ES-I3 (cell line): ENCODE measurements around the gene GBA3.

Source experiments
- H3K36me3 ChIP-seq: 2 replicates; pipeline ENCODE4 v1.6.1; 2013; ENCODE audit warnings: mild to moderate bottlenecking, low read length, control low read depth, moderate library complexity; ENCODE audit not compliant: insufficient read depth
- H3K4me1 ChIP-seq: 2 replicates; pipeline ENCODE4 v1.6.1; 2013; ENCODE audit warnings: mild to moderate bottlenecking, control low read depth, low read length; ENCODE audit not compliant: insufficient read depth
- H3K9ac ChIP-seq: 2 replicates; pipeline ENCODE4 v1.6.1; 2013; ENCODE audit warnings: low read depth, mild to moderate bottlenecking, low read length, moderate library complexity
- H3K9me3 ChIP-seq: 2 replicates; pipeline ENCODE4 v1.6.1; 2013; ENCODE audit warnings: mild to moderate bottlenecking, low read length, moderate library complexity; ENCODE audit not compliant: control insufficient read depth, insufficient read depth

Gene GBA3

DNA sequence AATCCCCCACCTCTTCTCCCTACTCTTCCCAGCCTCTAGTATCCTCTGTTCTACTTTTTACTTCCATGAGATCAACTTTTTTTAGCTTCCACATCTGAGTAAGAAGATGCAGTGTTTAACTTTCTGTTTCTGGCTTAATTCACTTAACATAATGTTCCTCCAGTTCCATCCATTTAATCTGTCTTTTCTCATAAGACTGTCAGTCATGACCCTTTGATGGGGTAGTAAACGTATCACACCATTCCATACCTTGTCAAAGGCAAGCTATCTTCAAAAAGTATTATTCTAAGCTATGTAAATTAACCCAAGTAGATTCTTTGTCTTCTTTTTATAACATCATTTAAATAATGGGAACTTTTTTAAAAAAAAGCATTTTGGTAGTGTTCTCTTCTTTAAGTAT is 15.0 kb upstream of the GBA3 start:
- no peaks in the 10 kb centered on the region for H3K36me3 ChIP-seq
- no peak overlapping the region for H3K9ac ChIP-seq
- H3K9me3 ChIP-seq = no peaks in the 10 kb centered on the region
- H3K4me1 ChIP-seq = peaks cover 5% of the 10 kb centered on the region; the same call in 1 of the 2 replicates

DNA sequence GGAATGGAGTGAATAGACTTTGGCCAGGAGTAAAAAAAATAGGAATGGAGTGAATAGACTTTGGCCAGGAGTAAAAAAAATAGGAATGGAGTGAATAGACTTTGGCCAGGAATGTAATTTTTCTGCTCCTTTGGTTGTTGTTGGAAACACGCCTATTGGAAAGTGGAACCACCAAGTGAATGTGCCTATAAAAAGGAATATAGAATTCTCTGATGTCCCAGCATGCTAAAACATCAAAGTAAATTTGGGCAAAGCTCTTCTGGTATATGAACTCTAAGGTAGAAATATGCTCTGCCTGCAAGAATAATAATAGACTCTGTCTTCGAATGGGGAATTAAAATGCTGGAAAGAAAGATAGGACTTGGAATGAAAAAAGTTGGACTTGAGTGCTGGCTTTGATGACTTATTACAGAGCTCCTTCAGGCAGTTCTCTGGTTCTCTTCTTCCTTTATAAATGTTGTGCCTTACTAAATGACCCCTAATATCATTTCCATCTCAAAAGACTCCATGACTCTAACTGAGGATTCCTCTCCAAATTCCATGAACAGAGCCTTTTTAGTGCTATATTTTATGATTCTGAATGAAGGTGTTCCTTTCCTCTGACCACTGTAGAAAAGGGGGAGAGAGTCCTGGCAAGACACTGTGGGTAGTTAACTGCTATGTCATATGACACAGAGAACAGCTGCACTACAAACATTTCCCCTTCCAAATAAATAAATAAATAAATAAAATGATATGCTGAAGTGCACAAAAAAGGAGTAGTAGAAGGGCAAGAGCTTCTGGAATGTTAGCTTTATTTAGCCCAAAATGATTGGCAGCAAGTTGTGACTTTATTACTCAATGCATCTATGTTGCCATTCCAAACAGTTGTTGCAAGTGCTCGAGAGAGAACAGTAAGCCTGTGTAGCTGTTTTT is 13.5 kb upstream of the GBA3 start:
- Histone ChIP-seq H3K4me1 (peaks cover 5% of the 10 kb centered on the region; the same call in 1 of the 2 replicates), H3K9ac (no peak overlapping the region), H3K36me3 (no peaks in the 10 kb centered on the region), H3K9me3 (no peaks in the 10 kb centered on the region)

DNA sequence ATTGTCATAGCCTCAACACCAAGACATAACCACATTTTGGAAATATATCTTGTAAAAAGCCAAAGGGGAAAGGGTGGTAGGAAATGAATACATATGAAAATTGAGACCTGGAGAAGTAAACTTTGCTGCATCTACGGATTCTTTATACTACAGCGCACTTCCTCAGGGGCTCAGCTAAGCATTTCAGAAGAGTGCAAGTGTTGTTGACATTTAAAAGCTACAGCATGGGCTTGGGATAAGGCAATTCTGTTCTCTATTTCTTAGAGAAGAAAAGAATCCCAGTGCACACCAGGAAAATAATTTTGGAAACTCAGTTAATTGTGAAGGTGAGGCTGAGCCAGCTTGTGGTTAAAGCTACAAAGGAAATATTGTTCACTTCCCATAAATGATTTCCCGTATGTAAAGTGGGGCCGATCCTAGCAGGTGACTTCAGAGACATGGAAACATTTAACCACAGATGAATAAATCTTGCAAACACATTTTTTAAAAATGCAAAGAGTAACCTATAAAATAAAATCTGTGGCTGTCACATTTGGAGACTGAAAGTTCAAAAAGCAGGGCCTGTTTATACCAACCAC is 12.6 kb upstream of the GBA3 start:
- no peak overlapping the region for H3K9ac ChIP-seq
- H3K36me3 ChIP-seq = no peaks in the 10 kb centered on the region
- H3K9me3 ChIP-seq = no peaks in the 10 kb centered on the region
- H3K4me1 ChIP-seq = peaks cover 5% of the 10 kb centered on the region; the same call in 1 of the 2 replicates

DNA sequence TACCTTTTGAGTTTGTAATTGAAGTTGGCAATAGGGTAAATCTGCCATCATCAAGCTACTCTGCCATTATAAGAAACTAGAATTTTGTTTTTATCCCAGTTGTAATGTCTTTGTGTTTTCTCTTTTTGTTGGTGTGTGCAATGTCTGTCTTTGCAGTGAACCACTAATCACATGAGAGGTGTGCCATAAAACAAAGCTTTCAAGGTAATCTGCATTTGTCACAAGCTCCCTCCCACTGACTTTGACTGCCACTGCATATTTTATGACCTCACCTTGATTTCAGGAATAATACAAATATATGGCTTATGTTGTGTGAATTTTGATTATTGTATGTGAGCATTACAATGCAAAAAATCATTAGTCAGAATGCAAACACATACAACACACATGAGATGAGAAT is 9.0 kb upstream of the GBA3 start:
- Histone ChIP-seq H3K4me1 (0 out of 2 replicates have a peak, but pooled peaks cover 5% of the 10 kb centered on the region), H3K9me3 (no peaks in the 10 kb centered on the region), H3K36me3 (no peaks in the 10 kb centered on the region), H3K9ac (no peak overlapping the region)

DNA sequence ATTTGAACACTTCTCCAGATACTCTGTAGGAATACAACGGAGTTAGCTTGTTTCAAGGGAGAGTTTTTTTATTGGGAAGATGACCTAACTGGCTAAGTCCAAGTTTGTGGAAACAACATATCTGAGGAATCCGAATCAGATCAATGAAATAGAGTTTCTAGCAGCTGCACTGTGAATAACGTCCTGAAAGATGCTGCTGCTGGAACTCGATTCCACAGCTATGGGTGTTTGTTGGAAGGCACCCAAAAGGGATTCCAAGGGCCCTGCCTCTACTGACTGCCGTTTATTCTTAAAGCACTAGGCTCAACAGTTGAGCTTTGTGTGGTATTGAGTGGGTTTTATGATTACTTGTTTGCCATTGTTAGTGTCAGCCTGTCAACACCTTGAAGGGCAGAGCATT is 6.6 kb upstream of the GBA3 start:
- 0 out of 2 replicates have a peak, but pooled peaks cover 5% of the 10 kb centered on the region for H3K4me1 ChIP-seq
- no peak overlapping the region for H3K9ac ChIP-seq
- H3K9me3 ChIP-seq = no peaks in the 10 kb centered on the region
- H3K36me3 ChIP-seq = no peaks in the 10 kb centered on the region

DNA sequence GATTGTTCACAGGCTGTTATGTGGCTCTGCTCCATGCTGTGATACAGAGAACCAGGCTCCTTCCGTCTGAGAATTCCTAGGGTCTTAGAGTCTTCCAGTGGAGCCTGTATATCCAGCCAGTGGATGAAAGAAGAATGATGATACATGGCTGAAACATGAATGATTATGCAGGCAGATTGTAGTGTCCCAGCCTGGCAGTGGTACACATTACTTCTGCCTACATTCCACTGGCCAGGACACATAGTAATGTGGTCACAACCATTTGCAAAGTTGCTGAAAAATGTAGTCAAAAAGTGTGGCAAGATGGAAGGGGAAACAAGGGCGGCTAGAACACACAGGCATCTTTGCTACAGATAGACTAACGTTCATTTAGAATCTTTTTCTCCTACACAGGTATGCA is 4.5 kb upstream of the GBA3 start:
- Histone ChIP-seq H3K9ac (no peak overlapping the region), H3K9me3 (no peaks in the 10 kb centered on the region), H3K4me1 (0 out of 2 replicates have a peak, but pooled peaks cover 5% of the 10 kb centered on the region), H3K36me3 (no peaks in the 10 kb centered on the region)

DNA sequence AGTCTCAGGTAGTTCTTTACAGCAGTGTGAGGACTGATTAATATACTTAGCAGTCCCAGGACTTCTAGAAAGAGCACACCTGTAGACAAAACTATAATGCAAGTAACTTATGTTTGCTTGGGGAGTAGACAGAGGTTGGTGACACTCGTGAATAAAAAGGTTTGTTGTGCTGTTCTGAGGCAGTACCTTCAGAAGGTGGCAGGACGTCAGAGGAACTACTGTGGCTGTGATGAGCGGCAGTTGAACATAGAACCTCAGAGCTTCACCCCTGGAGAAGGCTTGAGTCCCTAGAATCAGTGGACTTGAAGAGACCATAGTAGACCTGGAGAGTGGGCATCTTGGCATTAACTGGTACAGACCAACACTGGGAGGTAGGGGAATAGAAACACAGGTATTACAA is 3.3 kb upstream of the GBA3 start:
- H3K4me1 ChIP-seq = 0 out of 2 replicates have a peak, but pooled peaks cover 5% of the 10 kb centered on the region
- H3K9me3 ChIP-seq = no peaks in the 10 kb centered on the region
- no peaks in the 10 kb centered on the region for H3K36me3 ChIP-seq
- H3K9ac ChIP-seq = no peak overlapping the region

DNA sequence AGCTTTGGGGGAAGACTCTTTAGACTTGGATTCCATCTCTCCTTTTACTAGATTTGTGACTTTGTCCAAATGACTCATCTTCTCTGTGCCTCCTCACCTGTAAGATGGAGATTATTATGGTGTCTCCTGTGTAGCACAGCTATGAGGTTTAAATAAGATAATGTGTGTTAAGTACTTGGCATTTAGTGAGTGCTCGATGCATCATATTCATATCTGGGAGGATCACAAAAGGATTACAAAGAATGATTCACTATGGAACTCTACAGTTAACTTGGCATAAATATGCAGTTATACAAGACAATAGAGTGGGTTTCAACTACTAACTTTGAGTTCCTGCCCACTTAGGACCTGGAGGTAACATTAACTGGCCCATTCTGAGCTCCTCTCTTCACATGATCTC is 2.3 kb downstream of the GBA3 start:
- H3K9me3 ChIP-seq = no peaks in the 10 kb centered on the region
- H3K9ac ChIP-seq = no peak overlapping the region
- no peaks in the 10 kb centered on the region for H3K36me3 ChIP-seq

DNA sequence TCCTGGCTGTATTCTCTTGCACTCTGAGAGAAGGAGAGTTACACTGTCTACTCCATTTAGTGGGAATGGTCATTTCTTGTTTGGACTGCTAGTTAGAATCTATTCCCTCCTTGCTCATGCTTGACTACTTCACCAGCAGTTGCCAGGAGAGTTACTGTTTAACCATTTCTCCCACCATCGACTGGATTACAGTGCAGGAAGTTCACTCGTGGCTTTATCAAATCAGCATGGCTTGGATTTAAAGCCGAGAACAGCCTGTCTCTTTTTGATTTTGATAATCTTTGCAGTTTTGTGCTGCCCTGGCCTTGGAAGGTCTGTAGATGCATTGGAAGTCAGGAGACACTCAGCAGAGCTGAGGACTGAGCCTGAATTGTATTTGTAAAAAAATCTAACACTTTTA is 3.2 kb downstream of the GBA3 start:
- H3K4me1 ChIP-seq = no peaks in the 10 kb centered on the region
- no peak overlapping the region for H3K9ac ChIP-seq
- H3K36me3 ChIP-seq = no peaks in the 10 kb centered on the region
- no peaks in the 10 kb centered on the region for H3K9me3 ChIP-seq

More for the DNA sequence above, 2.3 kb downstream of the GBA3 start:
- no peaks in the 10 kb centered on the region for H3K4me1 ChIP-seq

DNA sequence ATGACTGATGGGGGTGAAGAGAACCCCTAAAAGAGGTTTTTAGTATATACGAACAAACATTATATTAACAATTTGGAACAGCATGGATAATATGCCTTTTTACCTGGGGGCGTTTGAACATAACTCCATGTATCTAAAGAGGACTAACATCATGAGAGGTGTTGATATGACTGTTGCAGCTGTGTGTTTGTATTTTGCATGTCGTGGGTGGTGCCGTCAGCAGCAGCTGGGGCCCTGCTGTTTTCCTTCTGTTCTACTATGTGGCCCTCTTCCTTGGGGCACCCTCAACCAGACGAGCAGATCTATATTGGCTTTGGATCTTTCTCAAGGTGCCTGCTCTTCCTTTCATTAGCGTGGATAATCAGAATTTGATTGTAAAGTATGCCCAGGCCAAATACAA is 11.2 kb downstream of the GBA3 start:
- Histone ChIP-seq H3K36me3 (no peaks in the 10 kb centered on the region; the same call in none of the 2 replicates), H3K9ac (no peak overlapping the region), H3K4me1 (no peaks in the 10 kb centered on the region), H3K9me3 (no peaks in the 10 kb centered on the region)

DNA sequence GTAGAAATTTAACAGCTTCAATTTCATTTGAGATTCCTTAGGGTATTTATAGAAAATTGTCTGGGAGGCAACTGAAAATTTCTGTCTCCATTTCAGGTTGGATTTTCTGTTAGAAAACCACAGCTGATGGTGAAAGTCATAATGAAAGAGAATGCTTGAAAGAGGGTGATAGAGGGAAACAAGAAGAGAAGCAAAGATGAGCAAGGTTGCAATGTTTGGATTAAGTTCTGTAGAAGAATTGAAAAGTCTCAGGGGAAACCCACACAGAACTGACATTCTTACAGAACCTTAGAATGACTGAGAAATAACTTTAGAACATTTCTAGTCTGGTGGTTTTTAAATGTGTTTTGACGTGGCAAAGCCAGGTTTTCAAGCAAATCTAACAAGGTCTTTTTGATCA is 14.7 kb downstream of the GBA3 start:
- H3K9ac ChIP-seq = no peak overlapping the region
- H3K4me1 ChIP-seq = no peaks in the 10 kb centered on the region
- H3K36me3 ChIP-seq = no peaks in the 10 kb centered on the region; the same call in none of the 2 replicates
- H3K9me3 ChIP-seq = no peaks in the 10 kb centered on the region

DNA sequence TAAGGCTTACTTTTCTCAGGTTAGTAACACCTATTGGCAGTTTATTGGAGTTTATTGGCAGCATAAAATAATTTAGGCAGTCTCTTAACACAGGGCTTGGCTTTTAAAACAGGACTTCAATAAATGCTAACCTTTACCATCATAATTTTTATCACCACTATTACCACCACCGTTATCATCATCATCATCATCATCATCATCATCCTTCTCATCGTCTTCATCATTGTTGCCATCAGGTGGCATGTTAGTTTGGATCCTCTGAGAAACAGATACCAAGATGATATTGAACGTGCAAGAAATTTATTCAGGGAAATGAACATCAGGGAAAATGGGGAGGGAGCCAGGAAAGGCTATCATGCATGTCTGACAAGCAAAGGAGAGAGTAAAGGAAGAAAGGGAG is 16.2 kb downstream of the GBA3 start:
- H3K9me3 ChIP-seq = no peaks in the 10 kb centered on the region
- H3K4me1 ChIP-seq = no peaks in the 10 kb centered on the region
- H3K36me3 ChIP-seq = no peaks in the 10 kb centered on the region; the same call in 1 of the 2 replicates
- no peak overlapping the region for H3K9ac ChIP-seq

DNA sequence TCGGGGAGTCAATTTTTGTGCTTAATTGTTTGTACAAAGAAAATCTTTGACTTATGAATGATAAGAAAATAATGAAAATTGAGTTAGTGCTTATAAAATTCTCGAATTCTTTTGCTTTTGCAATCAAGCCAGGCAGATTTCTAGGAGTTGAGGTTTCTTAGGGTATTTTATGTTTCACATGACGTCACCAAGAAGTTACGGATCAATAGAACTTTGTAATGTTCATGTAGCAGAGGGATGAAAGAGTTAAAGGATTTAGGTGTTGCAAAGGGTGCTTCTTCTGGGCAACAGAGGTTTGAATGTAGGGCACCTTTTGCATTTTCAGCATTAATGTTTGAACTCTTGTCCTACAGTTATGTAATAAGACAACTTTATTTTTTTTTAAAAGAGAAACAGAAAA is 19.4 kb downstream of the GBA3 start:
- no peaks in the 10 kb centered on the region for H3K36me3 ChIP-seq
- no peaks in the 10 kb centered on the region for H3K4me1 ChIP-seq
- H3K9me3 ChIP-seq = no peaks in the 10 kb centered on the region
- H3K9ac ChIP-seq = no peak overlapping the region

DNA sequence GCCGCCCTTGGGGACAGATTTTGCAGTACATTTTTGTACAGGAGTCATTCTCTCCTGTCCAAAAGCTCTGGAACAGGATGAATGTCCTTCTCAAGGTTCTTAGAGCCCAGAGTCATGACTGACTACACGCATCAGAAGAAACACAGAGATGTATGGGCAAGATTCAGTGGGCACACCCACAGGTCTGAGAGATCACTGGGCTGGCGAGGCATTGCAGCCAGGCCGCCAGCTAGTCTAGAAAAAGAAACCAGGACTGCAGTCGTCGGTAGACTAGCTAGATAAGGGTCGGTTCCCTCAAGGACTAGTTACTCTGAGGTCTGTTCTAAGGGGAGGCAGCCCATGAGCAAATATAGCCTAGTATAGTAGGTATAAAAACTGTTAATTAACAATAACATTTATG is 19.8 kb downstream of the GBA3 start:
- H3K36me3 ChIP-seq = no peaks in the 10 kb centered on the region
- no peak overlapping the region for H3K9ac ChIP-seq
- no peaks in the 10 kb centered on the region for H3K9me3 ChIP-seq
- no peaks in the 10 kb centered on the region for H3K4me1 ChIP-seq

DNA sequence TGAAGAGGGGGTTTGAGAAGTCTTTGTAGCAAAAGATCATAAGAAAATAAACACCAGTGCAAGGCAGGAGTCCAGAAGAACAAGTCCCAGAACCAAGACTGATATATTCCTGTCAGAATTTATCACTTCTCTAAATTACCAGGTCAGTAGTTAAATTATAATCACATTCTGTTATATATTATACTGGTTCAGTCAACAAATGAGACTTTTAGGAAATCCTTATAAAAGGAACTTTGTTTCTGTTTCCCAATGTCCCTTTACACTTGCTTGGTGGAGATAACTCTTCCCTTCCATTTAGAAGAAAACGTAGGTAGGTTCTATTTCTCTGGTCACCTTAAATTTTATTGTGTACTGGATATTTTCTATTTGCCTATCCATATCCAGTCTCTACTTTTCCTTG is 21.1 kb downstream of the GBA3 start:
- H3K4me1 ChIP-seq = no peaks in the 10 kb centered on the region
- no peaks in the 10 kb centered on the region for H3K36me3 ChIP-seq
- H3K9ac ChIP-seq = no peak overlapping the region
- no peaks in the 10 kb centered on the region for H3K9me3 ChIP-seq
